K562 treated with DMSO at 1 percent for 4 hours (cell line): ENCODE measurements around the gene LNPK. TPM values are rescaled to one million over a fixed set of nuclear protein-coding genes. Genes with fewer than 3 reads are reported as not detected.

ENCODE experiments used
- total RNA-seq: library from RNA; unstranded; fragments of 300-600 nt; gene quantifications from 2 replicates; pipeline ENCODE4 v1.2.3, GENCODE V29; 2022; ENCODE audit not compliant: insufficient read depth

The LNPK gene
- 12.8 and 16.2 TPM in 2 replicates for total RNA-seq

GRCh38 chr2:176001916-176002687 is at the start of gene LNPK:
Gene LNPK, minus strand, starts transcription at chr2:176002267. Its CDS starts 6,683 bp downstream, at chr2:175995584.

Other genes starting within 250 kb of the LNPK start
- not detected in 2 replicates for gene EVX2, start 81.7 kb upstream of the LNPK start, total RNA-seq
- gene HOXD13, start 90.5 kb upstream of the LNPK start, total RNA-seq = not detected in 2 replicates
- gene HOXD12, start 97.5 kb upstream of the LNPK start, total RNA-seq = not detected in 2 replicates
- gene HOXD11, start 105.0 kb upstream of the LNPK start, total RNA-seq = not detected in 2 replicates
- gene HOXD10, start 114.5 kb upstream of the LNPK start, total RNA-seq = not detected in 2 replicates
- not detected in 2 replicates for gene HOXD9, start 120.5 kb upstream of the LNPK start, total RNA-seq
- gene HOXD8, start 127.4 kb upstream of the LNPK start, total RNA-seq = not detected in 2 replicates
- not detected in 2 replicates for gene HOXD4, start 149.3 kb upstream of the LNPK start, total RNA-seq
- gene HOXD3, start 155.0 kb upstream of the LNPK start, total RNA-seq = not detected in 2 replicates
- gene HOXD1, start 186.4 kb upstream of the LNPK start, total RNA-seq = not detected in 2 replicates